ENCODE results near the gene DDX20. TPM values are rescaled to one million over a fixed set of nuclear protein-coding genes. Genes with fewer than 3 reads are reported as not detected.
A peak's percentile ranks its signal among the peaks of the same experiment; 100 is the strongest.

The DDX20 gene
- total RNA-seq, 1 donor from 2014 or later: 5.9 TPM

- intact Hi-C loops (cut with micrococcal nuclease): no loop called here
Observed at GRCh38 chr1:111729946-111730681, 25.6 kb upstream of the DDX20 start.

GRCh38 chr1:111730706-111731105 lies 25.0 kb upstream of the DDX20 start:
- Histone ChIP-seq H3K27me3 (ENCODE audit: low read depth) (no peaks in the 10 kb centered on the region), H3K4me3 (no peak overlapping the region), H3K27ac (replicated peaks) (peak overlapping the region; percentile 98), H3K4me1 (peaks cover 100% of the 10 kb centered on the region), H3K9me3 (replicated peaks) (no peaks in the 10 kb centered on the region), H3K36me3 (peaks cover 28% of the 10 kb centered on the region)
- intact Hi-C loops (cut with micrococcal nuclease): no loop called here
- DNase-seq: no peak
- TF ChIP-seq CTCF (IDR thresholded peaks at IDR 0.05; ENCODE audit: borderline replicate concordance): no peak

More at GRCh38 chr1:111729946-111730681, 25.6 kb upstream of the DDX20 start:
- Histone ChIP-seq H3K9me3 (replicated peaks) (no peaks in the 10 kb centered on the region), H3K36me3 (peaks cover 28% of the 10 kb centered on the region), H3K27me3 (ENCODE audit: low read depth) (no peaks in the 10 kb centered on the region), H3K27ac (replicated peaks) (peak overlapping the region; percentile 98), H3K4me3 (peak overlapping the region; percentile 19), H3K4me1 (peaks cover 100% of the 10 kb centered on the region)
- no peak for TF ChIP-seq CTCF (IDR thresholded peaks at IDR 0.05; ENCODE audit: borderline replicate concordance)
- DNase-seq: no peak

GRCh38 chr1:111731956-111732355 lies 23.7 kb upstream of the DDX20 start:
- DNase-seq: no peak
- H3K4me1 ChIP-seq: peaks cover 100% of the 10 kb centered on the region

GRCh38 chr1:111732718-111733117 lies 23.0 kb upstream of the DDX20 start:
- peaks cover 13% of the 10 kb centered on the region for H3K36me3 ChIP-seq
- DNase-seq: no peak
- intact Hi-C loops (cut with micrococcal nuclease): no loop called here
- H3K4me1 ChIP-seq: peaks cover 100% of the 10 kb centered on the region
- TF ChIP-seq CTCF (IDR thresholded peaks at IDR 0.05; ENCODE audit: borderline replicate concordance): no peak
- H3K9me3 ChIP-seq (replicated peaks): no peaks in the 10 kb centered on the region
- H3K27me3 ChIP-seq (ENCODE audit: low read depth): no peaks in the 10 kb centered on the region
- peak overlapping the region; percentile 98 for H3K27ac ChIP-seq (replicated peaks)
- no peak overlapping the region for H3K4me3 ChIP-seq

More at GRCh38 chr1:111731956-111732355, 23.7 kb upstream of the DDX20 start:
- Histone ChIP-seq H3K4me3 (no peak overlapping the region), H3K27ac (replicated peaks) (peak overlapping the region; percentile 98), H3K9me3 (replicated peaks) (no peaks in the 10 kb centered on the region), H3K27me3 (ENCODE audit: low read depth) (no peaks in the 10 kb centered on the region), H3K36me3 (peaks cover 20% of the 10 kb centered on the region)
- no peak for TF ChIP-seq CTCF (IDR thresholded peaks at IDR 0.05; ENCODE audit: borderline replicate concordance)
- intact Hi-C loops (cut with micrococcal nuclease): no loop called here

GRCh38 chr1:111733183-111733991 lies 22.3 kb upstream of the DDX20 start:
- no peak for TF ChIP-seq CTCF (IDR thresholded peaks at IDR 0.05; ENCODE audit: borderline replicate concordance)
- peak; percentile 74 for DNase-seq
- H3K4me3 ChIP-seq: peak overlapping the region; percentile 83
- intact Hi-C loops (cut with micrococcal nuclease): no loop called here
- H3K4me1 ChIP-seq: peaks cover 99% of the 10 kb centered on the region
- peak overlapping the region; percentile 98 for H3K27ac ChIP-seq (replicated peaks)
- peaks cover 13% of the 10 kb centered on the region for H3K36me3 ChIP-seq
- no peaks in the 10 kb centered on the region for H3K9me3 ChIP-seq (replicated peaks)
- no peaks in the 10 kb centered on the region for H3K27me3 ChIP-seq (ENCODE audit: low read depth)
